Measurements from ENCODE around the gene KLF15. TPM values are rescaled to one million over a fixed set of nuclear protein-coding genes. Genes with fewer than 3 reads are reported as not detected.

KLF15 gene
- total and polyA plus RNA-seq, 2 of the 8 experiments (the other 6 are each of a cell fraction or from before 2014, with no cell fraction given): 15.7 to 19.5 TPM

DNA sequence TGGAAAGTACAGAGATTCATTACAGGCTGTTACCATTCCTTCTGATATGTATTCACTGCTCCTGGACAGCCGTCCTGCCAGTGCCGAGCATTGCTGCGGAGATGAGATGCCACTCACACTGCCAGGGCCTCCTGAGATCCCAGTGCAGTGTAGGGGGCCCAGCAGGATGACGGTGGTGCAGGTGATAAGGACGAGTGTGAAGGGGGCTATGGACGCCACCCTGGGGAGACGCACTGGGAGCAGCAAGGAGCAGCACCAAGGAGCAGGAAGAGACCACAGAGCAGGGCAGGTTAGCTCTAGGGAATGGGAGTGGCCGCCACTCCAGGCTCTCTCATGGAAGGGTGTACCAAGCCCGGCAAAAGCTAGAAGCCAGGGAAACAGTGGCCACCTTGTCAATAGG lies 4.0 kb upstream of the KLF15 start:
- no peak for DNase-seq (ENCODE audit: low read depth in 1 of 2, low spot score in 2 of 2)
- no peak overlapping the region for H3K4me3 ChIP-seq (ENCODE audit: extremely low read depth in 1 of 4, insufficient read depth in 2 of 4, low read depth in 3 of 4, low read length in 4 of 4)
- no peaks in the 10 kb centered on the region for H3K79me2 ChIP-seq (ENCODE audit: control insufficient read depth in 1 of 2, insufficient read depth in 2 of 2, low read length in 2 of 2)
- no peak overlapping the region for H3K4me2 ChIP-seq (ENCODE audit: insufficient read depth in 1 of 2, low read depth in 2 of 2, low read length in 2 of 2)
- H3K9ac ChIP-seq (replicated peaks in 1 of 4; ENCODE audit: extremely low read depth in 1 of 4, low read depth in 3 of 4, low read length in 3 of 4): no peak overlapping the region
- ChIA-PET POLR2A (ENCODE audit: partially characterized antibody) (interaction anchor here (1.0 kb wide), 1 partner anchor 11 kb away, joined by 3 read pairs; no protein-coding TSS in a partner anchor), CTCF (ENCODE audit: partially characterized antibody) (interaction anchor here (0.9 to 5.7 kb wide), 5 partner anchors 12 to 28 kb away, joined by 3 to 30 read pairs (median 4); no protein-coding TSS in a partner anchor)
- no peak overlapping the region for H2BK120ac ChIP-seq (replicated peaks; ENCODE audit: low read depth, low read length)
- no peak overlapping the region for H2AK5ac ChIP-seq (ENCODE audit: low read depth, low read length)
- H3K9me3 ChIP-seq (ENCODE audit: insufficient read depth in 2 of 2, low read depth in 1 of 2, low read length in 1 of 2): no peaks in the 10 kb centered on the region
- H3K79me1 ChIP-seq (ENCODE audit: low read depth, low read length): no peaks in the 10 kb centered on the region
- no peak overlapping the region for H2AFZ ChIP-seq (ENCODE audit: low read length)
- no peak overlapping the region for H2BK15ac ChIP-seq (ENCODE audit: low read length)
- peaks cover 16% of the 10 kb centered on the region for H3K23me2 ChIP-seq (ENCODE audit: low read depth, low read length)
- no peaks in the 10 kb centered on the region for H4K20me1 ChIP-seq (replicated peaks in 1 of 2; ENCODE audit: control insufficient read depth in 1 of 2, insufficient read depth in 2 of 2, low read length in 2 of 2)
- H3K14ac ChIP-seq (ENCODE audit: insufficient read length): no peak overlapping the region
- no peak overlapping the region for H4K5ac ChIP-seq (ENCODE audit: insufficient read length, low read depth, low read length)
- H2BK12ac ChIP-seq (ENCODE audit: low read depth, low read length): no peak overlapping the region
- H4K91ac ChIP-seq (replicated peaks; ENCODE audit: insufficient read length, low read length): peak overlapping the region; percentile 61
- H4K8ac ChIP-seq (ENCODE audit: extremely low read depth, insufficient read depth, low read length): no peak overlapping the region; the same call in 1 of the 2 replicates
- no peak overlapping the region for H3K23ac ChIP-seq (ENCODE audit: insufficient read length)
- H3K56ac ChIP-seq (replicated peaks; ENCODE audit: insufficient read length, low read depth, low read length): no peak overlapping the region
- H3K36me3 ChIP-seq (ENCODE audit: control insufficient read depth in 2 of 4, insufficient read depth in 4 of 4, low read length in 3 of 4): no peaks in the 10 kb centered on the region; a peak in 1 of 8 replicates
- H3K4ac ChIP-seq (replicated peaks; ENCODE audit: insufficient read length, low read depth, low read length): no peak overlapping the region
- H2BK20ac ChIP-seq (ENCODE audit: low read length): no peak overlapping the region
- 79% methylated on average over 9 of the region's 9 CpGs; no CpG with 5 or more reads in 1 of the 2 experiments for WGBS, 2 experiments (ENCODE audit: extremely low coverage in 1 of 2, insufficient coverage in 1 of 2, insufficient read length in 1 of 2, insufficient replicate concordance in 2 of 2, low coverage in 1 of 2, low lambda C conversion rate in 2 of 2, missing lambda C conversion rate in 1 of 2)
- H3K27me3 ChIP-seq (replicated peaks in 1 of 4; ENCODE audit: control insufficient read depth in 3 of 4, extremely low read depth in 1 of 4, insufficient read depth in 3 of 4, low read length in 3 of 4): peaks cover 0 to 17% (median 8%) of the 10 kb centered on the region in 4 experiments; a peak in 6 of 7 replicates
- H2BK5ac ChIP-seq (ENCODE audit: low read depth, low read length): no peak overlapping the region
- TF ChIP-seq POLR2A (IDR thresholded peaks at IDR 0.05; ENCODE audit: control extremely low read depth in 1 of 2, low read depth in 2 of 2, low read length in 2 of 2): no peak
- no peak for FAIRE-seq
- peaks cover 4 to 29% (median 16%) of the 10 kb centered on the region in 4 experiments for H3K4me1 ChIP-seq (replicated peaks in 1 of 4; ENCODE audit: control insufficient read depth in 3 of 4, insufficient read depth in 4 of 4, low read length in 3 of 4)
- no peak overlapping the region for H3K18ac ChIP-seq (ENCODE audit: extremely low read depth, low read length)
- H3K27ac ChIP-seq (ENCODE audit: low read depth, low read length): no peak overlapping the region

Data from H1 (cell line).